T47D (cell line): Measurements from ENCODE around the gene PRRT1.

ENCODE experiments used
- DNase-seq, 2 experiments: peaks; one replicate each; pipeline versions ENCODE4 v3.0.0 to v3.0.0-alpha.2; 2011 to 2012; ENCODE audit warnings: low read depth in 1 of 2, low spot score in 1 of 2
- JUND ChIP-seq: IDR thresholded peaks from 2 replicates; pipeline ENCODE4 v1.6.1; 2012; ENCODE audit warnings: low read depth
- in situ Hi-C: cut with HindIII; loops from 2 replicates; pipeline ENCODE4 v1.10.0; 2016; ENCODE audit warnings: low sequenced_read_pairs, low pct_unique_long_range_greater_than_20kb

Gene PRRT1

GRCh38 chr6:32184084-32184640, 32.4 kb upstream of the PRRT1 start, which contains the start of gene AGER:
Gene AGER (minus strand): TSS chr6:32184253. CDS start chr6:32184222, 31 bp downstream.
- in situ Hi-C loops: no loop called here
- no peak for TF ChIP-seq JUND
- DNase-seq: no peak

- no peak for DNase-seq
- TF ChIP-seq JUND: no peak
- in situ Hi-C loops: no loop called here
Observed at GRCh38 chr6:32183483-32184083, 31.8 kb upstream of the PRRT1 start.

- in situ Hi-C loops: no loop called here
- TF ChIP-seq JUND: no peak
- no peak for DNase-seq
Observed at GRCh38 chr6:32183030-32183429, 31.3 kb upstream of the PRRT1 start.

- in situ Hi-C loops: no loop called here
- no peak for TF ChIP-seq JUND
- DNase-seq: no peak
Observed at GRCh38 chr6:32182555-32182981, 30.8 kb upstream of the PRRT1 start.

GRCh38 chr6:32181915-32182529, 30.3 kb upstream of the PRRT1 start:
- TF ChIP-seq JUND: no peak
- in situ Hi-C loops: no loop called here
- DNase-seq: no peak

GRCh38 chr6:32181148-32181702, 29.5 kb upstream of the PRRT1 start:
- in situ Hi-C loops: no loop called here
- TF ChIP-seq JUND: no peak
- DNase-seq: no peak

GRCh38 chr6:32179766-32180405, 28.1 kb upstream of the PRRT1 start:
- in situ Hi-C loops: no loop called here
- DNase-seq: no peak
- no peak for TF ChIP-seq JUND

GRCh38 chr6:32178547-32179440, 27.1 kb upstream of the PRRT1 start:
- no peak for DNase-seq
- no peak for TF ChIP-seq JUND
- in situ Hi-C loops: no loop called here

- no peak for TF ChIP-seq JUND
- DNase-seq: peak; percentile 96 to 100
- in situ Hi-C loops: no loop called here
Observed at GRCh38 chr6:32177788-32178546, 26.2 kb upstream of the PRRT1 start, which contains the start of gene RNF5. Gene RNF5 (plus strand): TSS chr6:32178405. CDS start chr6:32178512, 107 bp downstream.

- no peak for TF ChIP-seq JUND
- DNase-seq: no peak
- in situ Hi-C loops: no loop called here
Observed at GRCh38 chr6:32177183-32177787, 25.5 kb upstream of the PRRT1 start.
